K562 (cell line): ENCODE measurements around the gene CD93. TPM values are rescaled to one million over a fixed set of nuclear protein-coding genes. Genes with fewer than 3 reads are reported as not detected.

Experiments used
- BCL6 ChIP-seq: fragments of 250-450 bp; sonication (Bioruptor Pico); IDR thresholded peaks from 2 replicates; pipeline ENCODE4 v1.4.0; 2020
- BHLHE40 ChIP-seq: IDR thresholded peaks from 2 replicates; pipeline ENCODE4 v1.6.1; 2011; ENCODE audit warnings: low read length, improper control_type of control experiment
- ETS2 ChIP-seq: IDR thresholded peaks from 2 replicates; pipeline ENCODE4 v1.6.1; 2016; ENCODE audit warnings: borderline replicate concordance, missing genetic modification characterization, mild to moderate bottlenecking, moderate library complexity, missing compliant biosample characterization; ENCODE audit not compliant: poor library complexity, severe bottlenecking
- HMGN3 ChIP-seq: IDR thresholded peaks from 2 replicates; pipeline ENCODE4 v1.6.1; 2011; ENCODE audit warnings: borderline replicate concordance, low read depth, mild to moderate bottlenecking, mixed read lengths, low read length; ENCODE audit not compliant: insufficient read length; ENCODE audit errors: extremely low read depth
- NCOA1 ChIP-seq: fragments of 450-650 bp; IDR thresholded peaks from 2 replicates; pipeline ENCODE4 v1.6.1; 2016; ENCODE audit warnings: low read depth
- RFX5 ChIP-seq: IDR thresholded peaks from 2 replicates; pipeline ENCODE4 v1.6.1; 2011; ENCODE audit warnings: low read depth, mild to moderate bottlenecking, improper control_type of control experiment, low read length
- SMC3 ChIP-seq: conservative IDR thresholded peaks from 2 replicates; pipeline ENCODE4 v1.6.1; 2011; ENCODE audit warnings: low read depth, low read length, improper control_type of control experiment; ENCODE audit not compliant: insufficient read depth
- SP1 ChIP-seq: sonication (generic); formaldehyde crosslinking; IDR thresholded peaks from 2 replicates; pipeline ENCODE4 v1.8.1; 2022; ENCODE audit warnings: mild to moderate bottlenecking, missing genetic modification reagents
- TOE1 ChIP-seq, 2 experiments: fragments of 450-650 bp in 1 of 2; sonication (generic) in 1 of 2; formaldehyde crosslinking in 1 of 2; IDR thresholded peaks; 2 replicates each; pipeline versions ENCODE4 v1.7.1 to v1.8.0; 2016 to 2022; ENCODE audit warnings: borderline replicate concordance in 2 of 2, mild to moderate bottlenecking in 2 of 2, antibody characterized with exemption in 1 of 2, inconsistent platforms in 1 of 2, low read depth in 1 of 2, missing genetic modification reagents in 1 of 2, moderate library complexity in 1 of 2
- ZNF217 ChIP-seq: sonication (generic); formaldehyde crosslinking; IDR thresholded peaks from 2 replicates; pipeline ENCODE4 v1.8.0; 2022; ENCODE audit warnings: mild to moderate bottlenecking, missing genetic modification reagents
- ZNF444 ChIP-seq: fragments of 250-450 bp; sonication (Bioruptor Pico); IDR thresholded peaks from 2 replicates; pipeline ENCODE4 v1.4.0; 2020; ENCODE audit warnings: mild to moderate bottlenecking, moderate library complexity
- ZNF76 ChIP-seq: fragments of 250-450 bp; sonication (Bioruptor Pico); IDR thresholded peaks from 2 replicates; pipeline ENCODE4 v1.4.0; 2020; ENCODE audit warnings: mild to moderate bottlenecking, moderate library complexity, borderline replicate concordance
- ZNF778 ChIP-seq: fragments of 450-650 bp; formaldehyde crosslinking; IDR thresholded peaks from 2 replicates; pipeline ENCODE4 v1.4.0; 2020; ENCODE audit warnings: mild to moderate bottlenecking, moderate library complexity
- polyA plus RNA-seq, 8 experiments: library from polyadenylated mRNA; depleted of rRNA in 4 of 8; stranded (reverse) in 5 of 8; unstranded in 3 of 8; fragments of >200 nt; fragmentation: Nextera tagmentation in 2 of 8; fragmentation: Illumina TruSeq in 1 of 8; extraction: Ambion mirVana in 2 of 8; extraction: Trizol in 1 of 8; gene quantifications; 2 replicates each; pipeline versions ENCODE4 v1.2.1 to v1.2.3, GENCODE V29; 2011 to 2014; ENCODE audit warnings: inconsistent platforms in 1 of 8, missing spikeins in 1 of 8
- total RNA-seq, 7 experiments: library from RNA; depleted of rRNA in 6 of 7; stranded (reverse); fragments of >200 nt in 6 of 7; fragmentation: Illumina TruSeq in 2 of 7; extraction: Trizol in 2 of 7; gene quantifications; 2 replicates each; pipeline versions ENCODE4 v1.2.1 to v1.2.3, GENCODE V29; 2011 to 2021; ENCODE audit warnings: low replicate concordance in 1 of 7
- TF ChIP-seq, protein P1 (sequence below): sonication (generic); formaldehyde crosslinking; IDR thresholded peaks from 2 replicates; pipeline ENCODE4 v1.8.1; 2023; ENCODE audit warnings: mild to moderate bottlenecking, missing genetic modification reagents
- TF ChIP-seq, protein P2 (sequence below), 3 experiments: fragments of 200-800 bp in 1 of 3; sonication (Bioruptor generic) in 1 of 3; sonication (generic) in 1 of 3; formaldehyde crosslinking in 1 of 3; IDR thresholded peaks; 2 replicates each; pipeline versions ENCODE4 v1.6.1 to v1.8.0; 2016 to 2022; ENCODE audit warnings: mild to moderate bottlenecking in 2 of 3, missing compliant biosample characterization in 2 of 3, missing genetic modification characterization in 2 of 3, missing genetic modification reagents in 1 of 3
- TF ChIP-seq, protein P3 (sequence below), 3 experiments: fragments of 200-800 bp in 1 of 3; fragments of 250-450 bp in 1 of 3; fragments of 450-650 bp in 1 of 3; sonication (Bioruptor Pico) in 1 of 3; sonication (Bioruptor generic) in 1 of 3; formaldehyde crosslinking in 1 of 3; IDR thresholded peaks; 2 replicates each; pipeline versions ENCODE4 v1.6.1 to v1.8.0; 2016 to 2022; ENCODE audit warnings: mild to moderate bottlenecking in 2 of 3, missing genetic modification characterization in 2 of 3, missing compliant biosample characterization in 1 of 3, moderate library complexity in 1 of 3
- TF ChIP-seq, protein P4 (sequence below): conservative IDR thresholded peaks from 2 replicates; pipeline ENCODE4 v1.6.1; 2011; ENCODE audit warnings: low read depth, mild to moderate bottlenecking, low read length; ENCODE audit not compliant: control insufficient read depth

Gene CD93
- total and polyA plus RNA-seq, 9 of the 15 experiments (the other 6 are each of a cell fraction or from before 2014, with no cell fraction given): 0.03 to 0.20 (median 0.05) TPM

DNA sequence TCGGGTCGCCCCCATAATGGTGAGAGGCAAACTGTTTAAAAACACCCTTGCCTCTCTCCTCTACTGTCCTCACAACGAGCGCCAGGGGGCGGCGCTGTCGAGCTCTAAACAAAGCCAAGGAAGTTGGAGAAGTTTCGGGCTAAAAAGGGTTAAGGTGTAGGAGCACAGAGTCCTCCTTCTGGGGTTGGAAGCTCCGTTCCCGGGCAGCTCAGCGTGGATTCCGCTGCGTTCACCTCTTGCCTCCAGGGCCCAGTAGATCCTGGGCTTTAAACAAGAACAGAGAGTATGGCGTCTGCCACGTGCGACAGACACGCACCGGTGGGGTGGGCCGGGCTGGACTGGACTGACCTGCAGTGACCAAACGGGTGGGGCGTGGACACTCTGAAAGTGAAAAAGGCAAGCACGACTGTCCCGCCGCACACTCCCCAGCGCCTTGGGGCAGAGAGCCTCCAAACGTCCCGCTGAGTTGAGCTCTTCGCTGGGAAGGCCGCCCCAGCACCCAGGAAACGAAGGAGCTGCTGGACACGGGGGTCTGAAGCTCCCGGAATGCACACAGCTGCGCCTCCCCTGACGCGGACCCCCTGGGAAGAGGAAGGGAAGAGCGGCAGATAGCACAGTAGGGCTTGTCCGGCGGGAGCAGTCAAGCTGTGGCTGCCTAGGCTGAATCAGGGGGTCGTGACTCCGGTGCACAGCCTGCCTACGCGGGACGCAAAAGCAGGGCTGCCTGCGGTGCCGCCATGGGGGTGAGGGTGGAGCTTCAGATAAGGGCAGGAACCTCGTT, 35.1 kb downstream of the CD93 start (continued):
- peak; percentile 22; the same call in 1 of the 2 replicates for TF ChIP-seq TOE1 (IDR thresholded peaks at IDR 0.05; ENCODE audit: borderline replicate concordance)
- no peak for TF ChIP-seq TOE1 (CRISPR knock-in tag; IDR thresholded peaks at IDR 0.05; ENCODE audit: borderline replicate concordance, low read depth)
- TF ChIP-seq ZNF444: no peak
- TF ChIP-seq, protein P1, sequence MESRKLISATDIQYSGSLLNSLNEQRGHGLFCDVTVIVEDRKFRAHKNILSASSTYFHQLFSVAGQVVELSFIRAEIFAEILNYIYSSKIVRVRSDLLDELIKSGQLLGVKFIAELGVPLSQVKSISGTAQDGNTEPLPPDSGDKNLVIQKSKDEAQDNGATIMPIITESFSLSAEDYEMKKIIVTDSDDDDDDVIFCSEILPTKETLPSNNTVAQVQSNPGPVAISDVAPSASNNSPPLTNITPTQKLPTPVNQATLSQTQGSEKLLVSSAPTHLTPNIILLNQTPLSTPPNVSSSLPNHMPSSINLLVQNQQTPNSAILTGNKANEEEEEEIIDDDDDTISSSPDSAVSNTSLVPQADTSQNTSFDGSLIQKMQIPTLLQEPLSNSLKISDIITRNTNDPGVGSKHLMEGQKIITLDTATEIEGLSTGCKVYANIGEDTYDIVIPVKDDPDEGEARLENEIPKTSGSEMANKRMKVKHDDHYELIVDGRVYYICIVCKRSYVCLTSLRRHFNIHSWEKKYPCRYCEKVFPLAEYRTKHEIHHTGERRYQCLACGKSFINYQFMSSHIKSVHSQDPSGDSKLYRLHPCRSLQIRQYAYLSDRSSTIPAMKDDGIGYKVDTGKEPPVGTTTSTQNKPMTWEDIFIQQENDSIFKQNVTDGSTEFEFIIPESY (CRISPR knock-in tag): no peak; the same call in 1 of the 2 replicates
- TF ChIP-seq, protein P2, sequence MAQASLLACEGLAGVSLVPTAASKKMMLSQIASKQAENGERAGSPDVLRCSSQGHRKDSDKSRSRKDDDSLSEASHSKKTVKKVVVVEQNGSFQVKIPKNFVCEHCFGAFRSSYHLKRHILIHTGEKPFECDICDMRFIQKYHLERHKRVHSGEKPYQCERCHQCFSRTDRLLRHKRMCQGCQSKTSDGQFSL (CRISPR knock-in tag; IDR thresholded peaks at IDR 0.05): no peak
- TF ChIP-seq, protein P2 (tag; IDR thresholded peaks at IDR 0.05): peak in 1 of 2 experiments; percentile 73; a peak in 1 of 4 replicates
- TF ChIP-seq NCOA1: no peak
- TF ChIP-seq, protein P3, sequence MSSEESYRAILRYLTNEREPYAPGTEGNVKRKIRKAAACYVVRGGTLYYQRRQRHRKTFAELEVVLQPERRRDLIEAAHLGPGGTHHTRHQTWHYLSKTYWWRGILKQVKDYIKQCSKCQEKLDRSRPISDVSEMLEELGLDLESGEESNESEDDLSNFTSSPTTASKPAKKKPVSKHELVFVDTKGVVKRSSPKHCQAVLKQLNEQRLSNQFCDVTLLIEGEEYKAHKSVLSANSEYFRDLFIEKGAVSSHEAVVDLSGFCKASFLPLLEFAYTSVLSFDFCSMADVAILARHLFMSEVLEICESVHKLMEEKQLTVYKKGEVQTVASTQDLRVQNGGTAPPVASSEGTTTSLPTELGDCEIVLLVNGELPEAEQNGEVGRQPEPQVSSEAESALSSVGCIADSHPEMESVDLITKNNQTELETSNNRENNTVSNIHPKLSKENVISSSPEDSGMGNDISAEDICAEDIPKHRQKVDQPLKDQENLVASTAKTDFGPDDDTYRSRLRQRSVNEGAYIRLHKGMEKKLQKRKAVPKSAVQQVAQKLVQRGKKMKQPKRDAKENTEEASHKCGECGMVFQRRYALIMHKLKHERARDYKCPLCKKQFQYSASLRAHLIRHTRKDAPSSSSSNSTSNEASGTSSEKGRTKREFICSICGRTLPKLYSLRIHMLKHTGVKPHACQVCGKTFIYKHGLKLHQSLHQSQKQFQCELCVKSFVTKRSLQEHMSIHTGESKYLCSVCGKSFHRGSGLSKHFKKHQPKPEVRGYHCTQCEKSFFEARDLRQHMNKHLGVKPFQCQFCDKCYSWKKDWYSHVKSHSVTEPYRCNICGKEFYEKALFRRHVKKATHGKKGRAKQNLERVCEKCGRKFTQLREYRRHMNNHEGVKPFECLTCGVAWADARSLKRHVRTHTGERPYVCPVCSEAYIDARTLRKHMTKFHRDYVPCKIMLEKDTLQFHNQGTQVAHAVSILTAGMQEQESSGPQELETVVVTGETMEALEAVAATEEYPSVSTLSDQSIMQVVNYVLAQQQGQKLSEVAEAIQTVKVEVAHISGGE (CRISPR knock-in tag; IDR thresholded peaks at IDR 0.05): 0 out of 6 replicates have a peak, but pooled peaks of 1 of the 3 experiments have one; percentile 32
- no peak for TF ChIP-seq RFX5
- no peak for TF ChIP-seq HMGN3
- TF ChIP-seq ZNF217 (CRISPR knock-in tag): no peak
- TF ChIP-seq ZNF76 (CRISPR knock-in tag): no peak
- peak; percentile 58 for TF ChIP-seq BHLHE40
- TF ChIP-seq, protein P4, sequence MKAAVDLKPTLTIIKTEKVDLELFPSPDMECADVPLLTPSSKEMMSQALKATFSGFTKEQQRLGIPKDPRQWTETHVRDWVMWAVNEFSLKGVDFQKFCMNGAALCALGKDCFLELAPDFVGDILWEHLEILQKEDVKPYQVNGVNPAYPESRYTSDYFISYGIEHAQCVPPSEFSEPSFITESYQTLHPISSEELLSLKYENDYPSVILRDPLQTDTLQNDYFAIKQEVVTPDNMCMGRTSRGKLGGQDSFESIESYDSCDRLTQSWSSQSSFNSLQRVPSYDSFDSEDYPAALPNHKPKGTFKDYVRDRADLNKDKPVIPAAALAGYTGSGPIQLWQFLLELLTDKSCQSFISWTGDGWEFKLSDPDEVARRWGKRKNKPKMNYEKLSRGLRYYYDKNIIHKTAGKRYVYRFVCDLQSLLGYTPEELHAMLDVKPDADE: no peak
- no peak for TF ChIP-seq SP1 (CRISPR knock-in tag)
- no peak for TF ChIP-seq ETS2 (tag)
- no peak for TF ChIP-seq ZNF778 (CRISPR knock-in tag)
- peak; percentile 81 for TF ChIP-seq SMC3
- TF ChIP-seq BCL6 (CRISPR knock-in tag): no peak
